ENCODE data around the gene USP36.

USP36 gene

GRCh38 chr17:78836420-78837021 is 4.1 kb downstream of the USP36 start:
- DNase-seq, result no peak

DNA sequence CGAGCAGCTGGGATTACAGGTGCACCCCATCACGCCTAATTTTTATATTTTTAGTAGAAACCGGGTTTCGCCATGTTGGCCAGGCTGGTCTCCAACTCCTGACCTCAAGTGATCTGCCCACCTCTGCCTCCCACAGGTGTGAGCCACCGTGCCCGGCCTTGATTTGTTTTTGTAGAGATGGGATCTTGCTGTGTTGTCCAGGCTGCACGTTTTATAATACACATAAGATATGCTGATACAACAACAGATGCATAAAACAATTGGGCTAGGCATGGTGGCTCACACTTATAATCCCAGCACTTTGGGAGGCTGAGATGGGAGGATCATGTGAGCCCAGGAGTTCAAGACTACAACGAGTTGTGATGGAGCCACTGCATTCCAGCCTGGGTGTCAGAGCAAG is 6.0 kb downstream of the USP36 start:
- no peak for DNase-seq

GRCh38 chr17:78832541-78832810 is 8.1 kb downstream of the USP36 start:
- DNase-seq, result no peak

DNA sequence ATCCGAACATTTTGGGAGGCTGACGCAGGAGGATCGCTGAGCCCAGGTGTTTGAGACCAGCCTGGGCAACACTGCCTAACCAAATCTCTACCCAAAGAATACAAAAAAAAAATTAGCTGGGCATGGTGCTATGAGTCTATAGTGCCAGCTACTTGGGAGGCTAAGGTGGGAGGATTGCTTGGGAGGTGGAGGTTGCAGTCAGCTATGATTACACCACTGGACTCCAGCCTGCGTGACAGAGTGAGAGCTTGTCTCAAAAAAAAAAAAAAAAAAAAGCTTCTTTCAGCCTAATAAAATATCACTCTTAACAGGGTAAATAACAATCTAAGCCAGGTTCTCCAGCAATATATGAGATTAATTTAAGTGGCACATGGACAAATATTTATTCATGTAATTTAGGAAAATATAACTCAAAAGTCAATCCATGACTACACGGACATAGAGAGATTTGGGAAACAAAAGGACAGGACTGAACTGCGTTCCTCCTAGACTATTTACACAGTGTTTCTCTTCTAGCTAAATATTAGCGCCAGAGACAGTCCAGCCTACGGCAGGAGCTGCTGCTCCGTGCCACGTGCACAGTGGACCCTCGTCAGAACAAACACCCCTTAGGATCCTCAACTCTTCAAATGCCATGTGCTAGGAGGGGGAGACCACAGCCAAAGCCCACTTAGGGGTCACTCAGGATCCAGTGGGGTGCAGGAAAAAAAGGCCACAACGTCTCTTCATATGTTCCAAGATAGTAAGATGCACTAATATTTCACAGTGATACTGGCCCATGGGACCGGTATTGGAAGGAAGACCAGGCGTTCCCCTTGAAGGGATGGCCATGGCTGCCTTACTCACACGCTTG is 8.7 kb downstream of the USP36 start:
- no peak for DNase-seq

GRCh38 chr17:78829477-78829876 is 11.1 kb downstream of the USP36 start:
- DNase-seq, result no peak

DNA sequence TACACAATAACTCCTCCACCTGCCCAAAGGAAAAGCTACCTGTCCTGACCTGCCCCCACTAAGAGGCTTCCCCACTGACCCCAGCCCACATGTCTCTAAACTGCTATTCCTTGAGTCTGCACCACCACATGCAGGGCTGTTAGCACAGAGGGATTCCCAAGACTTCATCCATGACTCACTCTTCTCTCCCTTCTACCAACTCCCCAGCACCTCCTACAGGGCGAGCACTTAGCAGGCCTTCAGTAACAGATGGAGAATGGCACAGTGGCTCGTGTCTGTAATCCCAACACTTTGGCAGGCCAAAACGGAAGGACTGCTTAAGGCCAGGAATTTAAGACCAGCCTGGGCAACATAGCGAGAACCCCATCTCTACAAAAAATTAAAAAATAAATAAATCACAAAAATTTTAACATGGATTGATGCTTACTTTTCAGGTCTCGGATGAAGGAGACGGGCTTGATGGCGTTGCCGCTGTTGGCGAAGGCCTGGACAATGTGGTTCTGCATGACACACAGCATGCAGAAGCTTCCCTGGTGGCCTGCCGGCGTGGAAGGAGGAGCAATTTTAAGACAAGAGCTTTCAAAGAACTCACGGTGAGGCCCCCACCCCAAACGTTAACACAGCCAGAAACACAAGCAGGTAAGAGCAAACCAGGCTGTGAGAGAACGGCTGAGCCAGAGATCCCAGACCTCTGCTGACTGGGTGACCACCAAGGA is 12.0 kb downstream of the USP36 start:
- peak; percentile 71 to 77 (median 75) for DNase-seq

DNA sequence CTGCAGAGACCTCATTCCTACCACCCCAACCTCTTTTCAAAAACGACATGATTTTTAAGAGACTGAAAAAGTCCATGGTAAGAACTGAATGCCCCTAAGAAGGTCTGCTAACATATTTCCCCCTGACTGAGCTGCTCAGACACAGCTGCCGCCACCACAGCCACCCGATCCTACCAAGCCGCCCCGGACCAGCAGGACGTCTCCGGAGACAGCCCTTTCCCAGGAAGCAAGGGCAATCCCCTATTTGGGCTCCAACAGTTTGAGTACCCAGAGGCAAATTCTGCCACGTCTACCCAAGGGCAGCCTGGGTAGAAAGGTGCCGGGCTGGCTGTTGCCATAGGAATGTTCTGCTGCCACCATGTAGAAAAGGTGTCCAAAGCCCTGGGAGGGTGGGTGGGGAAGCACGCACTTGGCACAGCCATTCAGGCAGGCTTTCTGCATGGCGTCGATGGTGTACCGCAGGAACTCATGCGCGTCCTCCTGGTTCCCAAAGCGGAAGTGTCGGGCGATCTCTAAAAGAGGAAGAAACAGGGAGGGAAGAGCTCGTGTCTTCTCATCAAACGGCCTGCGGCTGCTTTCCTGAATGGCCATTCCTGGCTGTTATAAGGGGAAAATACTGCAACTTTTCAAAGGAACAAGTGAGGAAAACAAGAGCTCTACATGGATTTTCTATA is 13.6 kb downstream of the USP36 start:
- DNase-seq, result peak; percentile 78 to 83 (median 81)

GRCh38 chr17:78826421-78826820 is 14.2 kb downstream of the USP36 start:
- DNase-seq, result peak; percentile 39 to 80 (median 76)

DNA sequence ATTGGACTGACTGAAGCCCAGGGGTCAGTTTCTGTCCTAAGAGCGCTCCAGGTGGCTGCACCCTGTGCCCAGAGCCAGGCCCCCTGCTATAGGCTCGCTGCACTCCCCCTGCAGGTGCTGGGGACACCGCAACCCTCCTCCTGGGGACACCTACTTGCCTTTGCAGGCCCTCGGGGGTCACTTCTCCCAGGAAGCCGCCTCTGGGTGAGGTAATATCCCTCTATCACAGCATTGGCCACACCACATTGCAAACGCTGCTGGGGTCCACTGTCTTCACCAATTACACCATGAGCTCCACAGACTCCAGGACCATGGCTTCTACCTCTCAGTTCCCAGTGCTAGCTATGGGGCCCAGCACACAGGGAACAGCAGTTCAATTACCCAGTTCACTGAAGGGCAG is 14.9 kb downstream of the USP36 start:
- DNase-seq, result no peak

- no peak for DNase-seq
Measured at GRCh38 chr17:78824240-78824639, 16.4 kb downstream of the USP36 start.

DNA sequence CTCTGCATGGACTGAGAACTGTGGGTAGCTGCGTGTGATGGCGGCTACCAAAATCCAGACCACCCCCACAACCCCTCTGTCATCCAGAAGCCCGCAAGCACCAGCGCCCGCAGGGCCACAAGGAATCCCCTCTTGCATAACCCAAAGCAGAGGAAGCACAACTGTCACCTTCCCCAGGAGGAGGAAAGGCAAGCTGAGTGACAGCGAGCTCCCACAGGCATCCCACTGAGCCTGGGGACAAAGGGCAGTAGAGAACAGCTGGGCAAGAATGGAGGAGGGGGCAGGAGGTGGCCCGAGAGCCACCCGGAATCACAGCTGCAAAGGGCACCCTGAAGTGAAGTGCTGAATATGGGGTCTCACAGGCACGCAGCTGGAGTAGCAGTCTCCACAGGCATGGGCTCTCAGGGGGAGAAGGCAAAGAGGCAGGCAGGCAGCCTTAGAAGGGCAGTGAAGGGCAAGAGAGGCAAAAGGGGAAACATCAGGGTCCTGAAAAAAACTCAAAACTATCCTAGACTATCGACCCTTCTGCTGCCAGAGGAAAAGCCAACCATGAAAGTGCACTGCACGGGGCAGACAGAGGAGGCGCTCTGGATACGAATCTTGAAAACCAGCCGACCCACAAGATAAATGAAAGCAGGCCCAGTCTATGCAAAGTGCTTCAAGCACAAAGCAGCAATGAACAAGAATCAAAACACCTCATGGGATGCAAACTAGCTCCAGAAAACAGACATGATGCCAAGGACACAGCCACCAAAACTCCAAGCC is 17.1 kb downstream of the USP36 start:
- DNase-seq, result no peak

DNA sequence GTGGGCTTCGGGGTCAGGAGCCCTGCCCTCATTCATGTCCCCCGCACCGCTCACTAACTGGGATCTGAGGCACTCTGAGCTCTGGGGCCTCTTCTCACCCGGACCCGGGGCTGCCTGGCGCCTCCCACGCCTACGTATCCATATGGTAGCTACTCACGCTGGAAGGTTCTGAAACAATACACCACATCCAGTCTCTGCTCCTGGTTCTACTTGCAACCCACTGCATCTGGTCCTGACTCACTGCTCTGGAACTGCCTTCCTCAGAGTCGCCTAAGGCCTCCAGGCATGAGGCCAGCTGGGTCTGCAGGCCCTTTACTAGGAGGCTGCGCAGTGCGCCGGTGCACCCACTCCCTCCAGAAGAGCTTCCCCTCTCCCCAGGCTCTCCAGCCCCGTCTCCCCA is 18.1 kb downstream of the USP36 start:
- DNase-seq, result no peak

- no peak for DNase-seq
Measured at GRCh38 chr17:78821961-78822360, 18.7 kb downstream of the USP36 start.

DNA sequence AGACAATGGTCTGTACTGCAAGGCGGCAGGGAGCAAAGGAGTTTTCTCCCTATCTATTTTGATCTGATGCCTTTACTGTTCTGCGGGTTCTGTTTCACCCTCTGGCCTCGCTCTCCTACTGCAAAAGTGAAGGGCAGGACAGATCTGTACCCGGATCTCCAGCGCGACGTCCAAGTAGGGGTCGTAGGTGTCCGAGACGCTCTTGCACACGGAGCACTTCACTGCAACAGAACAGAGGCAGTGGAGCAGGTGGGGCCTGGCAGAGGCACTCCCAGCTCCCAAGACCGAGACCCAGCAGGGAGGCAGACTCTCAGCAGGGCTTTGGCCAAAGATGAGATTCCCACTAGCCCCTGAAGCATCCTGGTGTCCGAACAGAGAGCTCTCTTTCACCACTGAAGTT is 19.8 kb downstream of the USP36 start:
- no peak for DNase-seq

DNA sequence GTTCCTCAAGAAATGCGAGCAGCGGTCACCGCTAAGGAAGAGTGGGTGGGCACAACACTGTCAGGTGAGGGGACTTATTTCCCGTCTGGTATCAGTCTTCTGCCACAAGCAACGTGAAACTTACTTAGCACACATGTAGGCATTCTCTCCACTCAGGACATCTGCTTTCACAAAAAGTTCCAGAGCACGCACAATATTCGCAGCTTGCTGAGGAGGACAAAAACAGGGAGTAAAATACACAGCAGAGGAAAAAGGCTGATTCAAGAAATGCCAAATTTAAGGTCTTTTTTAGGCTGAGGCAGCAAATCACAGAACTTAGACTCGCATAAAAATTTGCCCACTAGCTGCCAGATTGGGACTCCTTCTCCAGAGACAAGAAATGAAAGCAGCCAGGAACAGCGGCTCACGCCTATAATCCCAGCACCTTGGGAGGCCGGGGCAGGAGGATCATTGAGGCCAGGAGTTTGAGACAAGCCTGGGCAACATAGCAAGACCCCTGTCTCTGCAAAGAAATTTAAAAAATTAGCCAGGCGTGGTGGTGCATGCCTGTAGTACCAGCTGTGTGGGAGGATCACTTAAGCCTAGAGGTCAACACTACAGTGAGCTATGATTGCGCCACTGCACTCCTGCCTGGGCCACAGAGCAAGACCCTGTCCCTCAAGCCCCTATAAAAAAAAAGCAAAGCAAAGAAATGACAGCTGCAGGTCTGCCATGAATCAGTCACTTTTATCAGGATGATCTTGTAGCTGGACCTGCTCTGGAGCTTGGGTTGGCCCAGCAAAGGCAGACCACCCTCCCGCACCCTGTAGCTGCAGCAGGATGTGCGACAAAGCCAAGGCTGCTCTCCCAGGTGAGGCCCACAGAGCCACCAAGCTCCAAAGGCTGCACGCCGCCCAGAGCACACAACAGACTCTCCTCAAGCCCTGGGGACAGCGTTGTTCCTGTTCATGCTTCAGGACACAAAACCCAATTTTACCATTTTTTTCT is 20.5 kb downstream of the USP36 start:
- no peak for DNase-seq

DNA sequence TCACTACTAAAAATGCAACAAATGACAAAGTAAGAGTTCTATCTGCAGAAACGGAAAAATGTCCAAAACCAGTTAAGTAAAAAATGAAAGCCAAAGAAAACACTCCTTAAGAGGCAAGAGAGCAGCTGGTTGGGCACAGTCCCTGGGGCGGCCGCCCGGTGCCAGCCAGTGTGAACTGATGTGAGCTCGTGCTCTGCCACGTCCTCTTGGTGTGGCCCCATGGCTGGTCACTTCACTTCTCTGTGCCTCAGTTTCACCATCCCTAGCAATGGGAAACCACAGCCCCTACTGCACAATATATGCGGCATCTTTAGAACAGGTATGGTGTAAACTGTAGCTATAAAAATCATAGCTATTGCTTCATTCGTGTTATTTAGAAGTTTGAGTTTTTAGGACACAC is 21.2 kb downstream of the USP36 start:
- DNase-seq, result no peak

DNA sequence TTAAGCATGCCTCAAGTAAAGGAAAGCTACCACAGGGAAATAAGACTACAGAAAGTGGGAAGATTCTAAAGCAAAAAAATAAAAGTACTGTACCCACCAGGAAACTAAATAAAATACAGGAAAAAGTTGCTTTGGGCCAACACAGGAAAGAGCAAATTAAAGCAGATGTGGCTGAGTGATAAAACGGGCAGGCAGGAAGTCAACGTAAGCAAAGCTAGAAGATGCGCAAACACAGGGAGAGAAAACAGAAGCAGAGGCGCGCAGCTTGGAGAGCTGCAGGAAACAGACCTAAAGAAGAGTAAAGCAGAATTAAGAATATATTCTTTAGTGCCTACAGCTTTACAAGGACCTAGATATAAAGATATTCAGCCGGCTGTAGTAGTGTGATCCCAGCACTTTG is 21.7 kb downstream of the USP36 start:
- no peak for DNase-seq

DNA sequence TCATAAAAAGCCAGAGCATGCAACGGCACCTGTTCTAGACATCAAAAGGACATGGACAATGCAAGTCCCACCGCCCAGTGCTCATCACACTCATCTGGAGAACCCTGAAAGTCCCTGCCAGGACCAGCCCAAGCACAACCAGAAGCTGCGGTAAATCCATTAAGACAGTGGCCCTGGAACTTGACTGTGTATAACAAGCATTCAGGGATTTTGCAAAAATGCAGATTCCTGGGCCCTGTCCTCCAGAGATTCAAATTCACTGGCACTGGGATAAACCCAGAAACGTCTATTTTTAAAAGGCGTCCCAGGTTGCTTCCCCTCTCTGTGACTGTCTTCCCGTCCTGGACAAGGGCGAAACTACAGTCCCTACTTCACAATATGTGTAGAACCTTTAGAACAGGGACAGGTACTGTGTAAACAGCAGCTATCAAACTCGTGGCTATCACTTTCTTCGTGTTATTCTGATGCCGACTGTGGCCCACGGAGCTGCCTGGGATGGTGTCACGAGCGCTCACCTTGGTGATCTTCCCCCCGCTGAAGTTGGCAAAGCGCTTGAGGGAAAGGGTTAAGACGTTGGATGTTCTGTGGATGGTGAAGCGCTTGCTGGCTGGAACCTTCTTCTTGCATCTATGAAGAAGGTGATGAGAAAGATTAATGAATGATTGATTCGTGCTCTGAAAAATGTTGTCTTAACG is 22.3 kb downstream of the USP36 start:
- no peak for DNase-seq

DNA sequence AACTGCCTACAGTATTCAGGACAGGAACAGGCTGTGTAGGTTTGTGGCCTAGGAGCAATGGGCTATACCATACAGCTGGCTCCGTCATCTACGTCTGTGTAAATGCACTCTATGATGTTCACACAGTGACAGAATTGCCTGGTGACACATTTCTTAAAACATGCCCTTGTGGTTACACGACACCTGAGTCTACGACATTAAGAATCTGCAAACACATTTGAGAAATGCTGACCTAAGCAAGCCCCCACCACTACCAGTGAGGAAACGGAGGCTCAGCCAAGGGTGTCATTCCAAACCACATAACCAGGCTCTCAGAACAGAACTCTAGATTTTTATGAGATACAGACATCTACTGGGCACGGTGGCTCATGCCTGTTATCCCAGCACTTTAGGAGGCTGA is 23.5 kb downstream of the USP36 start:
- DNase-seq, result no peak

- DNase-seq, result no peak
Measured at GRCh38 chr17:78815696-78816095, 24.9 kb downstream of the USP36 start.

DNA sequence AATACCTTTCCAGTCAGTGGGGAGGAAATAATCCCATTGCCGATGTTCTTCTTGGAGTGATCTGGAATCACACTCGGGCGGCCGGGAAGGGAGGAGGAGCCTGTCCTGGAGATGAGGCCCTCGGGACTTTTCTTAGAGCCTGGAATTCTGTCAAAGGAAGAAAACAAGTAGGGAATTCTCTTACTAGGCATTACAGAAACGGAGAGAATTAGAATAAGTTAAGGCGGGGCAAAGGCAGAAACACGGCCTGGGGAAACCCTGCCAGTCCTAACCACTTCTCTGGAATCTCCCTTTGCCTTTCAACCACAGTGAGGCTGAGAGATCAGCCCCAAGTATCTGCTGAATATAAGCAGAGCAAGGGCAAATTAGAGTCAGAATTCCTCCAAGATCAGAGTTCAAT is 27.8 kb downstream of the USP36 start:
- no peak for DNase-seq

All from suppressor macrophage treated with lipopolysaccharide for 1 hour (primary cell).